PC-9 (cell line): ENCODE data around the gene ATRNL1. TPM values are rescaled to one million over a fixed set of nuclear protein-coding genes. Genes with fewer than 3 reads are reported as not detected.
"Not testable (repeated sequence)": the region's sequence is repeated elsewhere in the genome, so short reads cannot be mapped to it uniquely, and the experiment has no call there.

Experiments
- BruUV-seq: library from RNA; stranded (reverse); fragments of 400-500 nt; replicated peaks from 2 replicates; lab custom pipeline; 2021; lab: Mats Ljungman, UMichigan
- CTCF ChIA-PET: fragments of 300-600 bp; sonication (Branson Sonifier 250); formaldehyde crosslinking; loops from one replicate; lab custom pipeline; 2022; ENCODE audit warnings: antibody characterized with exemption; lab: Charles Lee
- POLR2A ChIA-PET: fragments of 300-600 bp; sonication (Branson Sonifier 250); formaldehyde crosslinking; loops from one replicate; lab custom pipeline; 2022; ENCODE audit warnings: antibody characterized with exemption; ENCODE audit not compliant: unreplicated experiment; lab: Charles Lee
- DNase-seq, 2 experiments: peaks; one replicate each; pipeline versions ENCODE4 v3.0.0 to v3.0.0-alpha.2; 2015 to 2022; ENCODE audit warnings: mixed read lengths in 1 of 2
- H2AFZ ChIP-seq: fragments of 200-600 bp; sonication (generic); 2 replicates; pipeline ENCODE4 v1.8.1; 2017; ENCODE audit warnings: antibody characterized with exemption
- H3F3A ChIP-seq: fragments of 200-600 bp; sonication (generic); 2 replicates; pipeline ENCODE4 v1.8.1; 2017; ENCODE audit warnings: antibody characterized with exemption, mild to moderate bottlenecking, low read depth; ENCODE audit not compliant: insufficient read depth
- H3K27ac ChIP-seq: fragments of 200-600 bp; sonication (generic); 2 replicates; pipeline ENCODE4 v1.6.1; 2016; ENCODE audit warnings: mixed run types
- H3K27me3 ChIP-seq: fragments of 200-600 bp; sonication (generic); 2 replicates; pipeline ENCODE4 v1.6.1; 2016; ENCODE audit warnings: low read depth, mixed run types; ENCODE audit not compliant: insufficient read depth
- H3K36me3 ChIP-seq: fragments of 200-600 bp; sonication (generic); 2 replicates; pipeline ENCODE4 v1.6.1; 2016; ENCODE audit warnings: low read depth, mixed run types
- H3K4me1 ChIP-seq: fragments of 200-600 bp; sonication (generic); replicated peaks from 2 replicates; pipeline ENCODE4 v1.6.1; 2016; ENCODE audit warnings: mixed run types; ENCODE audit not compliant: insufficient read depth
- H3K4me2 ChIP-seq: fragments of 200-600 bp; sonication (generic); 2 replicates; pipeline ENCODE4 v1.6.1; 2017; ENCODE audit warnings: mixed run types
- H3K4me3 ChIP-seq: fragments of 200-600 bp; sonication (generic); 2 replicates; pipeline ENCODE4 v1.6.1; 2016; ENCODE audit warnings: mixed run types
- H3K79me2 ChIP-seq: fragments of 200-600 bp; sonication (generic); 2 replicates; pipeline ENCODE4 v1.6.1; 2017; ENCODE audit warnings: low read depth, mixed run types
- H3K9me2 ChIP-seq: fragments of 200-600 bp; sonication (generic); 2 replicates; pipeline ENCODE4 v1.8.1; 2017; ENCODE audit warnings: mild to moderate bottlenecking; ENCODE audit not compliant: insufficient read depth
- H3K9me3 ChIP-seq: fragments of 200-600 bp; sonication (generic); 2 replicates; pipeline ENCODE4 v1.8.1; 2016; ENCODE audit warnings: low read depth; ENCODE audit not compliant: insufficient read depth
- H4K20me1 ChIP-seq: fragments of 200-600 bp; sonication (generic); 2 replicates; pipeline ENCODE4 v1.8.1; 2017; ENCODE audit not compliant: insufficient read depth
- CTCF ChIP-seq: fragments of 200-600 bp; sonication (generic); conservative IDR thresholded peaks from 2 replicates; pipeline ENCODE4 v1.6.1; 2017; ENCODE audit warnings: mixed run types, antibody characterized with exemption, mild to moderate bottlenecking, moderate library complexity
- EZH2 ChIP-seq: fragments of 200-600 bp; sonication (generic); IDR thresholded peaks from 2 replicates; pipeline ENCODE4 v1.8.0; 2017; ENCODE audit warnings: antibody characterized with exemption, low read depth
- intact Hi-C: fragments of 100-400 bp; cut with micrococcal nuclease; formaldehyde crosslinking; loops from one replicate; pipeline ENCODE4 v1.10.0; 2022; ENCODE audit not compliant: unreplicated experiment
- total RNA-seq: library from RNA; stranded (reverse); gene quantifications from 2 replicates; pipeline ENCODE4 v1.2.3, GENCODE V29; 2021

Gene ATRNL1
- total RNA-seq, 1 experiment from 2014 or later = not detected

GRCh38 chr10:115250784-115251183 is 157.6 kb downstream of the ATRNL1 start:
- intact Hi-C loops = no loop called here
- Histone ChIP-seq H3K79me2 (no peaks in the 10 kb centered on the region), H2AFZ (no peak overlapping the region), H3K9me3 (no peaks in the 10 kb centered on the region), H3K36me3 (no peaks in the 10 kb centered on the region), H3K4me1 (no peaks in the 10 kb centered on the region), H3K4me3 (no peak overlapping the region), H3K4me2 (no peak overlapping the region), H3K27me3 (no peaks in the 10 kb centered on the region), H4K20me1 (no peaks in the 10 kb centered on the region), H3K27ac (no peak overlapping the region), H3F3A (no peaks in the 10 kb centered on the region), H3K9me2 (no peaks in the 10 kb centered on the region)
- no TSS peak for BruUV-seq
- ChIA-PET POLR2A (no interaction called here), CTCF (no interaction called here)
- DNase-seq = no peak
- TF ChIP-seq CTCF = no peak
- no peak for TF ChIP-seq EZH2

- BruUV-seq, H3K79me2 ChIP-seq, H3K36me3 ChIP-seq: not testable (repeated sequence)
Measured at GRCh38 chr10:115253765-115254164, 160.6 kb downstream of the ATRNL1 start.

GRCh38 chr10:115272482-115272881 is 179.3 kb downstream of the ATRNL1 start:
- Histone ChIP-seq H2AFZ (no peak overlapping the region), H3K79me2 (no peaks in the 10 kb centered on the region), H3K27me3 (no peaks in the 10 kb centered on the region), H3K9me2 (no peaks in the 10 kb centered on the region), H3K9me3 (no peaks in the 10 kb centered on the region), H3K4me1 (no peaks in the 10 kb centered on the region), H3K4me2 (no peak overlapping the region), H3K36me3 (no peaks in the 10 kb centered on the region), H3F3A (no peaks in the 10 kb centered on the region), H3K27ac (no peak overlapping the region), H4K20me1 (no peaks in the 10 kb centered on the region), H3K4me3 (no peak overlapping the region)
- intact Hi-C loops = no loop called here
- POLR2A ChIA-PET = no interaction called here
- TF ChIP-seq CTCF (no peak), EZH2 (no peak)
- CTCF ChIA-PET = no interaction called here
- no TSS peak for BruUV-seq
- no peak for DNase-seq

More at GRCh38 chr10:115253765-115254164, 160.6 kb downstream of the ATRNL1 start:
- H4K20me1 ChIP-seq, H3K27me3 ChIP-seq, H3K27ac ChIP-seq, H3K9me2 ChIP-seq, H3K4me1 ChIP-seq, H3K4me3 ChIP-seq, H3K9me3 ChIP-seq, DNase-seq, intact Hi-C loops, POLR2A ChIA-PET, CTCF ChIA-PET, H3F3A ChIP-seq, H3K4me2 ChIP-seq, H2AFZ ChIP-seq: not testable (repeated sequence)

GRCh38 chr10:115278294-115278693 is 185.1 kb downstream of the ATRNL1 start:
- DNase-seq = no peak
- Histone ChIP-seq H3K27ac (no peak overlapping the region), H3F3A (no peaks in the 10 kb centered on the region), H2AFZ (no peak overlapping the region), H3K36me3 (no peaks in the 10 kb centered on the region), H3K9me3 (no peaks in the 10 kb centered on the region), H3K4me3 (no peak overlapping the region), H3K9me2 (no peaks in the 10 kb centered on the region), H3K4me2 (no peak overlapping the region), H3K27me3 (no peaks in the 10 kb centered on the region), H4K20me1 (no peaks in the 10 kb centered on the region), H3K79me2 (no peaks in the 10 kb centered on the region), H3K4me1 (no peaks in the 10 kb centered on the region)
- intact Hi-C loops = no loop called here
- TF ChIP-seq EZH2 (no peak), CTCF (no peak)
- no TSS peak for BruUV-seq
- POLR2A ChIA-PET = no interaction called here
- CTCF ChIA-PET = no interaction called here
